Vagina (tissue), 2 donors: ENCODE measurements around the gene ELP4. TPM values are rescaled to one million over a fixed set of nuclear protein-coding genes. Genes with fewer than 3 reads are reported as not detected.

Source experiments
- DNase-seq, 2 donors: peaks; one replicate each; pipeline ENCODE4 v3.0.0-alpha.2; 2017; ENCODE audit errors: extremely low spot score in 2 of 2
- H3K27ac ChIP-seq: fragments of 200-600 bp; sonication (generic); one replicate; pipeline ENCODE4 v1.5.1; 2019
- H3K27me3 ChIP-seq: fragments of 200-600 bp; sonication (generic); one replicate; pipeline ENCODE4 v1.5.1; 2019
- H3K36me3 ChIP-seq, 2 donors: fragments of 200-600 bp; sonication (generic); one replicate each; pipeline ENCODE4 v1.5.1; 2017 to 2019
- H3K4me1 ChIP-seq: fragments of 200-600 bp; sonication (generic); one replicate; pipeline ENCODE4 v1.5.1; 2019
- H3K4me3 ChIP-seq, 2 donors: fragments of 200-600 bp; sonication (generic); 1 replicate in 1 of 2; 2 replicates in 1 of 2; pipeline ENCODE4 v1.5.1; 2016 to 2019
- H3K9me3 ChIP-seq: fragments of 200-600 bp; sonication (generic); one replicate; pipeline ENCODE4 v1.5.1; 2019
- POLR2A ChIP-seq, 2 donors: fragments of 450-650 bp; IDR thresholded peaks; one replicate each; pipeline ENCODE4 v1.6.1; 2017; ENCODE audit warnings: antibody characterized with exemption in 2 of 2, mild to moderate bottlenecking in 2 of 2, moderate library complexity in 2 of 2
- POLR2AphosphoS5 ChIP-seq, 2 donors: sonication (generic); formaldehyde crosslinking; IDR thresholded peaks; one replicate each; pipeline ENCODE4 v1.9.0; 2017; ENCODE audit warnings: antibody characterized with exemption in 2 of 2, mild to moderate bottlenecking in 2 of 2, low read depth in 1 of 2; ENCODE audit not compliant: insufficient read depth in 1 of 2
- intact Hi-C: fragments of 100-400 bp; cut with DNase I; formaldehyde crosslinking; loops from one replicate; pipeline ENCODE4 v1.15.1; 2023
- total RNA-seq: library from RNA; depleted of rRNA; stranded (reverse); fragments of >200 nt; gene quantifications from one replicate; pipeline ENCODE4 v1.2.3, GENCODE V29; 2016
- TF ChIP-seq, protein P1 (sequence below), 3 experiments: fragments of 450-650 bp in 2 of 3; fragments of 200-600 bp in 1 of 3; sonication (generic) in 1 of 3; IDR thresholded peaks; one replicate each; pipeline ENCODE4 v1.5.1; 2017 to 2019; ENCODE audit warnings: antibody characterized with exemption in 3 of 3, mild to moderate bottlenecking in 2 of 3, moderate library complexity in 2 of 3

Gene ELP4
- total RNA-seq, 1 donor from 2014 or later: 23.3 TPM

- peaks cover 14% of the 10 kb centered on the region for H3K4me1 ChIP-seq
- peaks cover 16% of the 10 kb centered on the region for H3K27me3 ChIP-seq
- H3K36me3 ChIP-seq: no peaks in the 10 kb centered on the region
- H3K4me3 ChIP-seq: peak overlapping the region in 1 of 2 donors; percentile 24
- no peak for DNase-seq
- TF ChIP-seq, protein P1, sequence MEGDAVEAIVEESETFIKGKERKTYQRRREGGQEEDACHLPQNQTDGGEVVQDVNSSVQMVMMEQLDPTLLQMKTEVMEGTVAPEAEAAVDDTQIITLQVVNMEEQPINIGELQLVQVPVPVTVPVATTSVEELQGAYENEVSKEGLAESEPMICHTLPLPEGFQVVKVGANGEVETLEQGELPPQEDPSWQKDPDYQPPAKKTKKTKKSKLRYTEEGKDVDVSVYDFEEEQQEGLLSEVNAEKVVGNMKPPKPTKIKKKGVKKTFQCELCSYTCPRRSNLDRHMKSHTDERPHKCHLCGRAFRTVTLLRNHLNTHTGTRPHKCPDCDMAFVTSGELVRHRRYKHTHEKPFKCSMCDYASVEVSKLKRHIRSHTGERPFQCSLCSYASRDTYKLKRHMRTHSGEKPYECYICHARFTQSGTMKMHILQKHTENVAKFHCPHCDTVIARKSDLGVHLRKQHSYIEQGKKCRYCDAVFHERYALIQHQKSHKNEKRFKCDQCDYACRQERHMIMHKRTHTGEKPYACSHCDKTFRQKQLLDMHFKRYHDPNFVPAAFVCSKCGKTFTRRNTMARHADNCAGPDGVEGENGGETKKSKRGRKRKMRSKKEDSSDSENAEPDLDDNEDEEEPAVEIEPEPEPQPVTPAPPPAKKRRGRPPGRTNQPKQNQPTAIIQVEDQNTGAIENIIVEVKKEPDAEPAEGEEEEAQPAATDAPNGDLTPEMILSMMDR (IDR thresholded peaks at IDR 0.05): no peak
- TF ChIP-seq POLR2A (IDR thresholded peaks at IDR 0.05) (no peak), POLR2AphosphoS5 (IDR thresholded peaks at IDR 0.05; ENCODE audit: insufficient read depth in 1 of 2, low read depth in 1 of 2) (no peak)
- no peak overlapping the region for H3K27ac ChIP-seq
- intact Hi-C loops: no loop called here
- H3K9me3 ChIP-seq: no peaks in the 10 kb centered on the region
These were observed 318.1 kb downstream of the ELP4 start for GRCh38 chr11:31827455-31828206.

DNA sequence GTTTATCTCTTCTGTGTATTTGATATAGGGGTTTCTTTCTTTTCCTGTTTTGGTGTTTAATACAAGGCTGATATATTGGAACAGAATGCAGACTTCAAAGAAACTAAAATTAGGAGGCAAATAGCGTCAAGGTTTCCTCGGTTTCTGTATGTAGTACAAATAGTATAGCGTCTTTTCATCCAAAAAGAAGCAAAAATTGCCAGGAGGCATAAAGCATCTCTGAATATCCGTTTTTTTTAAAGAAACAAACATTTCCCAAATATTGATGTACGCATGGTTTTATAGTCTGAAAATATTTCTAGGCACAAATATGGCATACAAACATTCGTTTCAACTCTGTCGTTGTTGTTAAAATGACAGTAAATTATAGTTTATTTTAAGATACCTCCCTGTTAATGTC is 318.6 kb downstream of the ELP4 start:
- peaks cover 14% of the 10 kb centered on the region for H3K4me1 ChIP-seq
- H3K9me3 ChIP-seq: no peaks in the 10 kb centered on the region
- H3K4me3 ChIP-seq: no peak overlapping the region
- no peak overlapping the region for H3K27ac ChIP-seq
- TF ChIP-seq POLR2AphosphoS5 (IDR thresholded peaks at IDR 0.05; ENCODE audit: insufficient read depth in 1 of 2, low read depth in 1 of 2) (no peak), POLR2A (IDR thresholded peaks at IDR 0.05) (no peak)
- TF ChIP-seq, protein P1 (IDR thresholded peaks at IDR 0.05): no peak
- H3K27me3 ChIP-seq: peaks cover 16% of the 10 kb centered on the region
- DNase-seq: no peak
- intact Hi-C loops: no loop called here
- H3K36me3 ChIP-seq: no peaks in the 10 kb centered on the region

DNA sequence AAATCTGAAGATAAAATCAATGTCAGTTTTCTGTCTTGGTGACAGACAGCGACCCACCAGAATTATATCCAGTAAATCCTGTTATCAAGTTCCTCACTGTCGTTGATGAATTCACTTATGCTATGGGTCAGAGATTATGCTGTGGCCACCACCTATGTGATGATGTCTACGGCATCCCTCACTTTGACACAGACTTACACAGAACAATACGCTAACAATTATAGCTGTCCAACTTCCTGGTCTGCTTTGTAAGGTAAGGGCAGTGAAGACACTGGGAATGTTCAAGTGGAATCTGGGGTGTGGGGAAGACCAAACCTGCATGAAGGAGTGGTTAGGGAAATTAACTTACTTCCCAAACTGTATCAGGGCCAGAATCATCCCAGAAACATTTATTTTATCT is 320.8 kb downstream of the ELP4 start:
- no peaks in the 10 kb centered on the region for H3K36me3 ChIP-seq
- H3K27ac ChIP-seq: no peak overlapping the region
- intact Hi-C loops: no loop called here
- no peaks in the 10 kb centered on the region for H3K9me3 ChIP-seq
- no peak for DNase-seq
- peaks cover 7% of the 10 kb centered on the region for H3K4me1 ChIP-seq
- no peak overlapping the region for H3K4me3 ChIP-seq
- TF ChIP-seq POLR2AphosphoS5 (IDR thresholded peaks at IDR 0.05; ENCODE audit: insufficient read depth in 1 of 2, low read depth in 1 of 2) (no peak), POLR2A (IDR thresholded peaks at IDR 0.05) (no peak)
- TF ChIP-seq, protein P1 (IDR thresholded peaks at IDR 0.05): no peak
- peaks cover 7% of the 10 kb centered on the region for H3K27me3 ChIP-seq

DNA sequence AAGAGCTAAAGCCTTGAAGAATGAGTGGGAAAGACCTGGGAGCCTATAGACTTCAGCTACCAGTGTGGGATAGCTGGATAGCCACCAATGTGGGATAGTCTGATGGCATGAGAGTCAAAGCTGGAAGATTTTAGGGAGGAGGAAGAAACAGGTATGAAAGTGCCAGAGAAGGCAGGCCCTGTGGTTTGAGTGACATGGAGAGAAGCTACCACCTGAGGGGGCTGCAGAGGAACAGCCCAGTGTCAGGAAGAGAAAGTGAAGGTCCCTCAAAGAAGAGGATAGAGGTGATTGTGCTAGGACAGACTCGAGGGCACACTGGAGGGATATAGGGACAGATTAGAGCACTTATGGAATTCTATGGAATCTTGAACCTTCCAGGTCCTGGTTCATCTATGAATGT is 324.7 kb downstream of the ELP4 start:
- H3K4me1 ChIP-seq: no peaks in the 10 kb centered on the region
- intact Hi-C loops: no loop called here
- TF ChIP-seq, protein P1 (IDR thresholded peaks at IDR 0.05): no peak
- TF ChIP-seq POLR2AphosphoS5 (IDR thresholded peaks at IDR 0.05; ENCODE audit: insufficient read depth in 1 of 2, low read depth in 1 of 2) (no peak), POLR2A (IDR thresholded peaks at IDR 0.05) (no peak)
- H3K27ac ChIP-seq: no peak overlapping the region
- no peak overlapping the region for H3K4me3 ChIP-seq
- DNase-seq: no peak
- no peaks in the 10 kb centered on the region for H3K27me3 ChIP-seq
- H3K9me3 ChIP-seq: no peaks in the 10 kb centered on the region
- H3K36me3 ChIP-seq: no peaks in the 10 kb centered on the region

Other genes starting within 250 kb of the ELP4 start
- gene DCDC1, start 140.0 kb upstream of the ELP4 start, total RNA-seq: not detected
- gene DNAJC24, start 139.9 kb upstream of the ELP4 start, total RNA-seq: 11.0 TPM
- 11.3 TPM for gene IMMP1L, start 145 bp upstream of the ELP4 start, total RNA-seq